ENCODE results near the gene OR1I1.

- TF ChIP-seq, protein P1, sequence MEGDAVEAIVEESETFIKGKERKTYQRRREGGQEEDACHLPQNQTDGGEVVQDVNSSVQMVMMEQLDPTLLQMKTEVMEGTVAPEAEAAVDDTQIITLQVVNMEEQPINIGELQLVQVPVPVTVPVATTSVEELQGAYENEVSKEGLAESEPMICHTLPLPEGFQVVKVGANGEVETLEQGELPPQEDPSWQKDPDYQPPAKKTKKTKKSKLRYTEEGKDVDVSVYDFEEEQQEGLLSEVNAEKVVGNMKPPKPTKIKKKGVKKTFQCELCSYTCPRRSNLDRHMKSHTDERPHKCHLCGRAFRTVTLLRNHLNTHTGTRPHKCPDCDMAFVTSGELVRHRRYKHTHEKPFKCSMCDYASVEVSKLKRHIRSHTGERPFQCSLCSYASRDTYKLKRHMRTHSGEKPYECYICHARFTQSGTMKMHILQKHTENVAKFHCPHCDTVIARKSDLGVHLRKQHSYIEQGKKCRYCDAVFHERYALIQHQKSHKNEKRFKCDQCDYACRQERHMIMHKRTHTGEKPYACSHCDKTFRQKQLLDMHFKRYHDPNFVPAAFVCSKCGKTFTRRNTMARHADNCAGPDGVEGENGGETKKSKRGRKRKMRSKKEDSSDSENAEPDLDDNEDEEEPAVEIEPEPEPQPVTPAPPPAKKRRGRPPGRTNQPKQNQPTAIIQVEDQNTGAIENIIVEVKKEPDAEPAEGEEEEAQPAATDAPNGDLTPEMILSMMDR (IDR thresholded peaks at IDR 0.05 in 4 of 5, conservative IDR thresholded peaks at IDR 0.05 in 1 of 5), result no peak
- TF ChIP-seq POLR2A (IDR thresholded peaks at IDR 0.05), result no peak
These were observed 11.0 kb downstream of the OR1I1 start for GRCh38 chr19:15093001-15093400.

All from gastrocnemius medialis (tissue), 4 donors.